Sigmoid colon (tissue), 7 donors: ENCODE data around the gene KDELR3. TPM values are rescaled to one million over a fixed set of nuclear protein-coding genes. Genes with fewer than 3 reads are reported as not detected.

ENCODE experiments used
- DNase-seq: peaks from one replicate; pipeline ENCODE4 v3.0.0-alpha.2; 2019
- H3K27ac ChIP-seq, 4 donors: fragments of 200-600 bp; sonication (generic); one replicate each; pipeline ENCODE4 v1.5.1; 2016 to 2019; ENCODE audit warnings: mild to moderate bottlenecking in 1 of 4
- H3K27me3 ChIP-seq, 3 donors: fragments of 200-600 bp; sonication (generic); one replicate each; pipeline ENCODE4 v1.5.1; 2019; ENCODE audit warnings: mild to moderate bottlenecking in 1 of 3
- H3K36me3 ChIP-seq, 4 donors: fragments of 200-600 bp; sonication (generic); one replicate each; pipeline ENCODE4 v1.5.1; 2016 to 2019
- H3K4me1 ChIP-seq, 4 donors: fragments of 200-600 bp; sonication (generic); one replicate each; pipeline ENCODE4 v1.5.1; 2017 to 2019
- H3K4me3 ChIP-seq, 4 donors: fragments of 200-600 bp; sonication (generic); one replicate each; pipeline ENCODE4 v1.5.1; 2017 to 2019; ENCODE audit warnings: mild to moderate bottlenecking in 2 of 4, moderate library complexity in 1 of 4
- H3K9me3 ChIP-seq, 4 donors: fragments of 200-600 bp in 3 of 4; sonication (generic) in 3 of 4; one replicate each; pipeline versions ENCODE4 v1.5.1 to v1.6.1; 2013 to 2019
- CTCF ChIP-seq, 4 experiments: fragments of 450-650 bp in 3 of 4; fragments of 200-600 bp in 1 of 4; IDR thresholded peaks; one replicate each; pipeline ENCODE4 v1.5.1; 2016 to 2019; ENCODE audit warnings: antibody characterized with exemption in 4 of 4, mild to moderate bottlenecking in 3 of 4, moderate library complexity in 2 of 4
- EP300 ChIP-seq, 4 donors: sonication (generic); formaldehyde crosslinking; IDR thresholded peaks; one replicate each; pipeline ENCODE4 v1.6.1; 2017; ENCODE audit warnings: antibody characterized with exemption in 4 of 4
- POLR2A ChIP-seq, 2 donors: fragments of 450-650 bp; IDR thresholded peaks; one replicate each; pipeline ENCODE4 v1.6.1; 2016; ENCODE audit warnings: antibody characterized with exemption in 2 of 2, mild to moderate bottlenecking in 2 of 2, moderate library complexity in 2 of 2
- POLR2AphosphoS5 ChIP-seq, 4 donors: sonication (generic); formaldehyde crosslinking; IDR thresholded peaks; one replicate each; pipeline ENCODE4 v1.6.1; 2017; ENCODE audit warnings: antibody characterized with exemption in 4 of 4
- WGBS, 2 donors: extraction: QIAGEN DNeasy Blood & Tissue Kit; methylation state at CpG; one replicate each; pipeline ENCODE4 v1.1.7; 2013; 5-methylcytosine and 5-hydroxymethylcytosine counted together
- intact Hi-C: fragments of 100-400 bp; cut with DNase I; formaldehyde crosslinking; loops from one replicate; pipeline ENCODE4 v1.15.1; 2023
- polyA plus RNA-seq, 3 donors: library from polyadenylated mRNA; stranded (reverse); fragments of 200-250 nt; gene quantifications; one replicate each; pipeline ENCODE4 v1.2.3, GENCODE V29; 2013
- total RNA-seq, 4 donors: library from RNA; depleted of rRNA; stranded (reverse); fragments of >200 nt; gene quantifications; one replicate each; pipeline ENCODE4 v1.1.0, GENCODE V29; 2016
- donor health status: healthy with polysubstance abuse.
- donor health status: Bipolar disorder and iron deficiency.
- donor health status: healthy.

Gene KDELR3
- total RNA-seq, result 1 to 10 TPM; 2.5 to 5.5 (median 2.9) TPM
- polyA plus RNA-seq, result 10 to 100 TPM in 2 of 3 donors, 1 to 10 TPM in 1; 7.4 to 14.3 (median 10.2) TPM

DNA sequence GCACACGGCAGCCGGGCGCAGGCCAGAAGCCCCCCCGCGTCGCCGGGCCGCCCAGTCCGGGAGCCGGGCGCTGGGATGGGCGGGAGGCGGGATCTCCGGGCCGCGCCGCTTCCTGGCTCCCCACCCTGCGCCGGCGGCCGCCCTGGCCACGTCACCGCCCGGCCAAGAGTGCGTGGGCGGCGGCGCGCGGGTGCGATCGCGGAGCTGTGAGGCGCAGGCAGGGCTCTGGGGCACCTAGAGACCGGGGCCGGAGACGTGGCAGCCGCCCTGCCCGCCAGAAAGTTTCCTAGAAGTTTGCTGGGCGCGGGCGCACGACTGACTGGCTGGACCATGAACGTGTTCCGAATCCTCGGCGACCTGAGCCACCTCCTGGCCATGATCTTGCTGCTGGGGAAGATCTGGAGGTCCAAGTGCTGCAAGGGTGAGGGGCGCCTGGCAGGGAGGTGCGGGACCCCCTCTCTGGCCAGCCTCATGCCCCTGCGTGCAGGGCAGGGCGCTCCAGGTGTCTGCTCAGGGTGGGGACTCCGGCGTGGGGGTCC is at the start of gene KDELR3:
Gene KDELR3 (plus strand): TSS at position 193 of the 539 bp plus-strand sequence. CDS start 138 bp downstream, at position 331.
- no peaks in the 10 kb centered on the region for H3K9me3 ChIP-seq
- peaks cover 0 to 19% (median 16%) of the 10 kb centered on the region in 4 donors for H3K4me1 ChIP-seq
- peak within 1 kb of the TSS; percentile 28 to 59 (median 56) for H3K4me3 ChIP-seq
- H3K36me3 ChIP-seq, result no peaks in the 10 kb centered on the region
- H3K27me3 ChIP-seq, result peaks cover 0 to 10% (median 3%) of the 10 kb centered on the region in 3 donors
- peak within 1 kb of the TSS in 3 of 4 donors; percentile 8 to 58 (median 50) for H3K27ac ChIP-seq
- 1 to 2% methylated on average over 53 of the region's 53 CpGs for WGBS, 2 donors
- DNase-seq, result peak; percentile 80
- TF ChIP-seq CTCF (IDR thresholded peaks at IDR 0.05) (no peak), POLR2AphosphoS5 (IDR thresholded peaks at IDR 0.05) (peak in 1 of 4 donors; percentile 19), POLR2A (IDR thresholded peaks at IDR 0.05) (no peak), EP300 (IDR thresholded peaks at IDR 0.05) (no peak)
- intact Hi-C loops, result loop anchor here (5.0 kb wide), 2 partner anchors 39 to 104 kb away; partner anchors contain the start of genes DDX17 and DMC1

GRCh38 chr22:38418589-38418988 is 49.3 kb upstream of the KDELR3 start:
- no peaks in the 10 kb centered on the region for H3K9me3 ChIP-seq

GRCh38 chr22:38419121-38419857 is 48.6 kb upstream of the KDELR3 start:
- Histone ChIP-seq H3K9me3 (no peaks in the 10 kb centered on the region), H3K36me3 (no peaks in the 10 kb centered on the region), H3K4me3 (no peak overlapping the region), H3K27me3 (no peaks in the 10 kb centered on the region), H3K27ac (no peak overlapping the region), H3K4me1 (no peaks in the 10 kb centered on the region)
- 90 to 91% methylated on average over 14 of the region's 14 CpGs for WGBS, 2 donors
- TF ChIP-seq EP300 (IDR thresholded peaks at IDR 0.05) (no peak), POLR2AphosphoS5 (IDR thresholded peaks at IDR 0.05) (no peak), POLR2A (IDR thresholded peaks at IDR 0.05) (no peak), CTCF (IDR thresholded peaks at IDR 0.05) (no peak)
- no peak for DNase-seq
- intact Hi-C loops, result no loop called here

More at GRCh38 chr22:38418589-38418988, 49.3 kb upstream of the KDELR3 start:
- DNase-seq, result no peak
- WGBS, 2 donors, result 88 to 94% methylated on average over 14 of the region's 14 CpGs
- Histone ChIP-seq H3K4me3 (no peak overlapping the region), H3K36me3 (no peaks in the 10 kb centered on the region), H3K27ac (no peak overlapping the region), H3K4me1 (no peaks in the 10 kb centered on the region), H3K27me3 (no peaks in the 10 kb centered on the region)
- intact Hi-C loops, result no loop called here
- TF ChIP-seq POLR2A (IDR thresholded peaks at IDR 0.05) (no peak), EP300 (IDR thresholded peaks at IDR 0.05) (no peak), CTCF (IDR thresholded peaks at IDR 0.05) (no peak), POLR2AphosphoS5 (IDR thresholded peaks at IDR 0.05) (no peak)

GRCh38 chr22:38419858-38420160 is 48.1 kb upstream of the KDELR3 start:
- Histone ChIP-seq H3K27ac (no peak overlapping the region), H3K4me3 (no peak overlapping the region), H3K4me1 (no peaks in the 10 kb centered on the region), H3K9me3 (no peaks in the 10 kb centered on the region), H3K36me3 (no peaks in the 10 kb centered on the region), H3K27me3 (no peaks in the 10 kb centered on the region)
- intact Hi-C loops, result no loop called here
- TF ChIP-seq POLR2A (IDR thresholded peaks at IDR 0.05) (no peak), POLR2AphosphoS5 (IDR thresholded peaks at IDR 0.05) (no peak), CTCF (IDR thresholded peaks at IDR 0.05) (no peak), EP300 (IDR thresholded peaks at IDR 0.05) (no peak)
- WGBS, 2 donors, result 76 to 83% methylated on average over 8 of the region's 8 CpGs
- DNase-seq, result no peak
